Measurements from ENCODE around the gene ARHGAP27. TPM values are rescaled to one million over a fixed set of nuclear protein-coding genes. Genes with fewer than 3 reads are reported as not detected.

Gene ARHGAP27
- total and polyA plus RNA-seq, 9 of the 15 experiments (the other 6 are each of a cell fraction or from before 2014, with no cell fraction given) = 0.04 to 4.6 (median 2.1) TPM

- TF ChIP-seq PRDM10 (IDR thresholded peaks at IDR 0.05; ENCODE audit: partially characterized antibody) = no peak
- TF ChIP-seq CBX3 (IDR thresholded peaks at IDR 0.05; ENCODE audit: borderline replicate concordance in 1 of 2, low read length in 2 of 2) = peak in 1 of 2 experiments; percentile 49; a peak in 1 of 3 replicates
- TF ChIP-seq TEAD2 (tag; IDR thresholded peaks at IDR 0.05) = no peak
- 0 out of 2 replicates have a peak, but pooled peaks have one; percentile 23 for TF ChIP-seq PREB (CRISPR knock-in tag; IDR thresholded peaks at IDR 0.05)
- peak; percentile 64; the same call in 1 of the 2 replicates for TF ChIP-seq ZNF324 (CRISPR knock-in tag; IDR thresholded peaks at IDR 0.05)
- TF ChIP-seq TCF7L2 (IDR thresholded peaks at IDR 0.05; ENCODE audit: low read depth, low read length) = no peak
- no peak for TF ChIP-seq TAF15 (IDR thresholded peaks at IDR 0.05; ENCODE audit: low read depth, low read length)
- no peak for TF ChIP-seq RBM22 (IDR thresholded peaks at IDR 0.05; ENCODE audit: low read depth, low read length, poor library complexity, severe bottlenecking)
- peak; percentile 43; the same call in 1 of the 2 replicates for TF ChIP-seq RAD51 (IDR thresholded peaks at IDR 0.05; ENCODE audit: borderline replicate concordance, low read depth)
- TF ChIP-seq BDP1 (IDR thresholded peaks at IDR 0.05; ENCODE audit: insufficient read depth, insufficient read length) = peak; percentile 18
- peak; percentile 65; the same call in 1 of the 2 replicates for TF ChIP-seq OTX1 (CRISPR knock-in tag; IDR thresholded peaks at IDR 0.05)
- TF ChIP-seq KDM2B (CRISPR knock-in tag; IDR thresholded peaks at IDR 0.05) = no peak
- TF ChIP-seq ZZZ3 (IDR thresholded peaks at IDR 0.05) = no peak
- TF ChIP-seq PHTF2 (CRISPR knock-in tag; IDR thresholded peaks at IDR 0.05) = no peak
- no peak for TF ChIP-seq BRD4 (IDR thresholded peaks at IDR 0.05)
- no peak for TF ChIP-seq KAT2B (IDR thresholded peaks at IDR 0.05; ENCODE audit: low read depth, low read length)
- TF ChIP-seq MXI1 (IDR thresholded peaks at IDR 0.05; ENCODE audit: low read depth, low read length) = peak; percentile 36; the same call in 1 of the 2 replicates
- TF ChIP-seq MTF1 (CRISPR knock-in tag; IDR thresholded peaks at IDR 0.05; ENCODE audit: borderline replicate concordance) = no peak
- no peak for TF ChIP-seq ZNF165 (CRISPR knock-in tag; IDR thresholded peaks at IDR 0.05; ENCODE audit: borderline replicate concordance)
- TF ChIP-seq NCOA6 (IDR thresholded peaks at IDR 0.05) = no peak
- TF ChIP-seq ZSCAN32 (CRISPR knock-in tag; IDR thresholded peaks at IDR 0.05) = no peak
- peak; percentile 76; the same call in 1 of the 2 replicates for TF ChIP-seq LCOR (CRISPR knock-in tag; IDR thresholded peaks at IDR 0.05)
- no peak for TF ChIP-seq U2AF1 (optimal IDR thresholded peaks at IDR 0.05; ENCODE audit: low read depth, low read length)
- no peak for TF ChIP-seq ZBTB2 (IDR thresholded peaks at IDR 0.05)
These were observed 87.0 kb downstream of the ARHGAP27 start (continued) for GRCh38 chr17:45345554-45346215.
